Smooth muscle cell of the umbilical artery (primary cell): ENCODE results near the gene MAP6. TPM values are rescaled to one million over a fixed set of nuclear protein-coding genes. Genes with fewer than 3 reads are reported as not detected.

Source experiments
- total RNA-seq: library from RNA; depleted of rRNA; stranded (reverse); fragments of >200 nt; gene quantifications from 2 replicates; pipeline ENCODE4 v1.2.3, GENCODE V29; 2014

Gene MAP6
- total RNA-seq = 0.59 and 0.69 TPM in 2 replicates

DNA sequence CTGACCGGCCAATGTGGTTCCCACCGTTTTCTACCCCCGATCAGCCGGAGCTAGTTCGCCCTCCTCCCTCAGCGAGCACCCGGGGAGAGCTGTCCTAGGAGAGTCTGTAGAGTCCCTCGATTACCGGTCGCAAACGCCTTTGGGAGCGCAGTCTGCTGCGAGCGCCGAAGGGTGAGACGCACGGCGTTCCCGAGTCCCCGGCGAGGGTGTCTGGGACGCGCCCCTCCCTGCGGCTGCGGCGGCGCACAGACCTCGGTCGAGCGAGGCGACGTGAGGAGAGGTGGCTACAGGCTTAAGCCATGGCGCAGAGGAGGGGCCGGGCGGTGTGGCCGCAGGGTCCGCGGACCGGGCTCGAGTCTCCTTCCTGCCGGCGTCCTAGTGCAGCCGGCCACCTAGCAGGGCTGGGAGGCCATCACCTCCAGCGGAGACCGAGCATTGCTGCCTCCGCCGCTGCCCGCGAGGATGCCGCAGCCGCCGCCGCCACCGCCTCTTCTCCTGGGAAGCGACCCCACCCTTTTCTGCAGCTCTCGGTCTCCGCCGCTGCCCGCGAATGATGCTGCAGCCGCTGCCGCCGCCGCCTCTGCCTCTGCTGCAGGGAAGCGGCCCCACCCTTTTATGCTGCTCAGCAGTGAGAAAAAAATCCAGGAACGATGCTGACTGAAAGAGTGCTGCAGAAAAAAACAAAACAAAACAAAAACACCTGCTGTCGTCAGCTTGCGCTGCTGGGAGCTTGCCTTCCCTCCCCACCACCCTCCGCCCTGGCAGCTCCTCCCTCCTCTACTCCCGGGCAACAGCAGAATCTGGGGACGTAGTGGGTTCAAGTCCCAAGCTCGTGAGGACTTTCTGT is at the start of gene MAP6:
Gene MAP6 (minus strand): TSS at position 588 of the 847 bp plus-strand sequence. CDS start 669 bp downstream, outside the sequence.

DNA sequence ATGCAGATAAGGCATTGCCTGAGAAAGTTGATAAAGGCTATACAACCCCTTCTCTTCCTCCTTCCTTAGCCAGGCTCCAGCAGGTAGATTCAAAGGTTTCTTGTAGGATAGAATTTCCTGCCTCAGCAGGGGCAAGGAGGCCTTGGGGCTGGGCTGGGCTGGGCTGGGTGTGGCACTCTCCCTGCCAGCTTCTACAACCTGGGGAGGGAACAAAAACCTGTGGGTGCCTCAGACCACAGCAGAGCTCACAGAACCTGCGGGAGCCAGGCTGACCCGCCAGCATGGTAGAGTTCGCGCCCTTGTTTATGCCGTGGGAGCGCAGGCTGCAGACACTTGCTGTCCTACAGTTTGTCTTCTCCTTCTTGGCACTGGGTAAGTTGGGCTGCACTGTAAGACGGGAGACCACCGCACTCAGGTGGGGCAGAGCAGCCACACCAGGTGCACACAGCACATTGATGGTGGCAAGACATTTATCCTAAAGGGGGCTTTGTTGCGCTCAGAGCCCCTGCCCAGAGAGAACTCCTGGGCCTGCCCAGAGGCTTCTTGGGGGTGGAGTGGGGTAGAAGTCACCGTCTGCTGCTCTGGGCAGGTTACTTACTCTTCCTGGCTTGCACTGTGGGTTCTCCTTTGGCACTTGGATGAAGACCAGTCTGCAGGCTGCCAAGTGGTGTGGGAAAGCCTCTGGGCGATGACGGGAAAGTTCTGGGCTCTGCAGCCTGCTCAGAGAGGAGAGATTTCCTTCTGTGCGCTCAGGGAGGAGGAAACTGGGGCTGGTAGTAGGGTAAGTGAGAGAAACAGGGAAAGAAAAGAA is 49.0 kb upstream of the MAP6 start, which contains the start of gene MOGAT2:
Gene MOGAT2 (plus strand): TSS at position 231 of the 811 bp plus-strand sequence. CDS start 51 bp downstream, at position 282.

DNA sequence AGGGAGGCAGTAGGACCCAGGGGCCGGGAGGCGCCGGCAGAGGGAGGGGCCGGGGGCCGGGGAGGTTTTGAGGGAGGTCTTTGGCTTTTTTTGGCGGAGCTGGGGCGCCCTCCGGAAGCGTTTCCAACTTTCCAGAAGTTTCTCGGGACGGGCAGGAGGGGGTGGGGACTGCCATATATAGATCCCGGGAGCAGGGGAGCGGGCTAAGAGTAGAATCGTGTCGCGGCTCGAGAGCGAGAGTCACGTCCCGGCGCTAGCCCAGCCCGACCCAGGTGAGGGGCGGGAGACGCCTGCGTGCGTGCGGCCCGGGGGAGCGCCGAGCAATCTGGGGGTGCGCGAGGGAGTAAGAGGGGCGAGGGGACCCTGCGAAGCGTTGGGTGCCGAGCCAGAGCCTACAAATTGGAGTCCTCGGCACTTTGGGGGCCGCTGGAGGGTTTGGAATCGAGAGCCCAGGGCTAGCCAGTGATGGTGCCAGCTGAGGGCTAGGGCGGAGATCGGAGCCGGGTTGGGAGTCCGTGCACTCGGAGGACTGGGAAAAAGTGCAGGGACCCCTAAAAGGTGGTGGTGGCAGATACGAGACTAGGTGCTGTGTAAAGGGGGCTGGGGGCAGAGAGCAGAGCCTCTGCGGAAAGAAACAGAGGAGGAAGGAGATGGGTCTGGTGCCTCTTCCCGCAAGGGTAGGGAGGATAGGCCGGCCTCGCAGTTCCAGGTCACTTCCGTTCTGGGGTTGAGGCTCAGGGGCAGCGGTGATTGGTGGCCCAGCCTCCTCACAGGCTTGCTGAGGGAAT is 106.6 kb downstream of the MAP6 start, which contains the start of gene SERPINH1:
Gene SERPINH1 (plus strand): TSS at position 206 of the 788 bp plus-strand sequence. CDS start 4,097 bp downstream, outside the sequence.

Other genes starting within 250 kb of the MAP6 start
- 2.9 and 3.3 TPM in 2 replicates for gene KLHL35, start 235.8 kb downstream of the MAP6 start, total RNA-seq
- gene GDPD5, start 143.1 kb downstream of the MAP6 start, total RNA-seq = 1.2 and 2.2 TPM in 2 replicates
- 2,762 and 2,951 TPM in 2 replicates for gene SERPINH1, start 106.8 kb downstream of the MAP6 start, total RNA-seq
- gene MOGAT2, start 48.8 kb upstream of the MAP6 start, total RNA-seq = not detected in 2 replicates
- gene DGAT2, start 99.7 kb upstream of the MAP6 start, total RNA-seq = 2.5 and 5.6 TPM in 2 replicates
- gene UVRAG, start 146.2 kb upstream of the MAP6 start, total RNA-seq = 19.0 and 20.0 TPM in 2 replicates